Fibroblast of lung (primary cell): ENCODE data around the gene WWP2. TPM values are rescaled to one million over a fixed set of nuclear protein-coding genes. Genes with fewer than 3 reads are reported as not detected.
"Not testable (repeated sequence)": the region's sequence is repeated elsewhere in the genome, so short reads cannot be mapped to it uniquely, and the experiment has no call there.

Experiments
- DNase-seq, 2 donors: peaks; one replicate each; pipeline versions ENCODE4 v3.0.0 to v3.0.0-alpha.2; 2010; ENCODE audit warnings: low read depth in 2 of 2
- H2AFZ ChIP-seq: 2 replicates; pipeline ENCODE4 v1.5.1; 2012; ENCODE audit warnings: low read length, control low read depth, inconsistent platforms
- H3K27ac ChIP-seq: 2 replicates; pipeline ENCODE4 v1.5.1; 2011; ENCODE audit warnings: low read length, control low read depth; ENCODE audit not compliant: insufficient read depth
- H3K27me3 ChIP-seq: 2 replicates; pipeline ENCODE4 v1.5.1; 2011; ENCODE audit warnings: mild to moderate bottlenecking, low read length; ENCODE audit not compliant: control insufficient read depth, insufficient read depth
- H3K36me3 ChIP-seq: 2 replicates; pipeline ENCODE4 v1.5.1; 2011; ENCODE audit warnings: low read length; ENCODE audit not compliant: control insufficient read depth, insufficient read depth
- H3K4me1 ChIP-seq: 2 replicates; pipeline ENCODE4 v1.5.1; 2011; ENCODE audit warnings: low read length; ENCODE audit not compliant: control insufficient read depth, insufficient read depth; ENCODE audit errors: extremely low read depth
- H3K4me2 ChIP-seq: 2 replicates; pipeline ENCODE4 v1.5.1; 2011; ENCODE audit warnings: low read length, control low read depth; ENCODE audit not compliant: insufficient read depth; ENCODE audit errors: extremely low read depth
- H3K4me3 ChIP-seq, 4 experiments: fragments of 200-600 bp in 1 of 4; sonication (generic) in 1 of 4; replicated peaks in 1 of 4; 2 replicates each; pipeline ENCODE4 v1.5.1; 2011 to 2016; ENCODE audit warnings: low read length in 4 of 4, low read depth in 3 of 4, mild to moderate bottlenecking in 3 of 4, control low read depth in 2 of 4, inconsistent platforms in 1 of 4, mixed read lengths in 1 of 4; ENCODE audit not compliant: insufficient read depth in 1 of 4; ENCODE audit errors: control extremely low read depth in 1 of 4
- H3K79me2 ChIP-seq: 2 replicates; pipeline ENCODE4 v1.5.1; 2012; ENCODE audit warnings: mild to moderate bottlenecking, low read length, inconsistent platforms; ENCODE audit not compliant: control insufficient read depth, insufficient read depth
- H3K9ac ChIP-seq: 2 replicates; pipeline ENCODE4 v1.5.1; 2011; ENCODE audit warnings: mild to moderate bottlenecking, low read length, control low read depth; ENCODE audit not compliant: insufficient read depth
- H3K9me3 ChIP-seq: 2 replicates; pipeline ENCODE4 v1.5.1; 2012; ENCODE audit warnings: low read depth, low read length; ENCODE audit not compliant: control insufficient read depth, insufficient read depth
- H4K20me1 ChIP-seq: 2 replicates; pipeline ENCODE4 v1.5.1; 2011; ENCODE audit warnings: low read length; ENCODE audit not compliant: control insufficient read depth, insufficient read depth; ENCODE audit errors: extremely low read depth
- polyA plus RNA-seq, 2 donors: library from polyadenylated mRNA; depleted of rRNA in 1 of 2; stranded (reverse) in 1 of 2; unstranded in 1 of 2; fragments of >200 nt; gene quantifications; 2 replicates each; pipeline ENCODE4 v1.2.1, GENCODE V29; 2011 to 2012; ENCODE audit warnings: missing spikeins in 1 of 2
- total RNA-seq: library from RNA; depleted of rRNA; stranded (reverse); fragments of >200 nt; gene quantifications from 2 replicates; pipeline ENCODE4 v1.2.1, GENCODE V29; 2014

The WWP2 gene
- total and polyA plus RNA-seq, 2 donors (not counting 1 experiment from before 2014, with no cell fraction given): 16.3 to 28.5 TPM

GRCh38 chr16:69950411-69950810, 188.3 kb downstream of the WWP2 start:
- not testable (repeated sequence) for H3K9ac ChIP-seq, H3K79me2 ChIP-seq, H4K20me1 ChIP-seq, H3K4me3 ChIP-seq, H3K9me3 ChIP-seq, H3K4me2 ChIP-seq, H3K36me3 ChIP-seq, H3K27ac ChIP-seq, H3K27me3 ChIP-seq, H3K4me1 ChIP-seq, H2AFZ ChIP-seq, DNase-seq

GRCh38 chr16:69951017-69951671, 189.0 kb downstream of the WWP2 start, which contains the start of gene CLEC18A:
TSS of gene CLEC18A (plus strand) at chr16:69951334. CDS start at chr16:69951367, 33 bp downstream.
- H3K27ac ChIP-seq, H3K4me3 ChIP-seq, H3K79me2 ChIP-seq, H3K9ac ChIP-seq, H3K27me3 ChIP-seq, H3K4me2 ChIP-seq, H3K4me1 ChIP-seq, H3K9me3 ChIP-seq, H3K36me3 ChIP-seq, H4K20me1 ChIP-seq, DNase-seq, H2AFZ ChIP-seq: not testable (repeated sequence)

- not testable (repeated sequence) for H3K36me3 ChIP-seq, H3K4me2 ChIP-seq, H4K20me1 ChIP-seq, H3K9ac ChIP-seq, H3K4me1 ChIP-seq, H3K9me3 ChIP-seq, H3K79me2 ChIP-seq, H2AFZ ChIP-seq, DNase-seq, H3K27me3 ChIP-seq, H3K27ac ChIP-seq, H3K4me3 ChIP-seq
These were observed 189.5 kb downstream of the WWP2 start for GRCh38 chr16:69951672-69952031.

GRCh38 chr16:69952116-69952515, 190.0 kb downstream of the WWP2 start:
- DNase-seq, H3K79me2 ChIP-seq, H3K4me2 ChIP-seq, H2AFZ ChIP-seq, H3K36me3 ChIP-seq, H3K27me3 ChIP-seq, H3K27ac ChIP-seq, H3K9me3 ChIP-seq, H4K20me1 ChIP-seq, H3K4me3 ChIP-seq, H3K4me1 ChIP-seq, H3K9ac ChIP-seq: not testable (repeated sequence)

GRCh38 chr16:69952572-69953355, 190.6 kb downstream of the WWP2 start:
- H3K4me3 ChIP-seq, H3K79me2 ChIP-seq, DNase-seq, H4K20me1 ChIP-seq, H2AFZ ChIP-seq, H3K9ac ChIP-seq, H3K27ac ChIP-seq, H3K27me3 ChIP-seq, H3K36me3 ChIP-seq, H3K9me3 ChIP-seq, H3K4me1 ChIP-seq, H3K4me2 ChIP-seq: not testable (repeated sequence)

GRCh38 chr16:69954241-69954640, 192.1 kb downstream of the WWP2 start:
- DNase-seq: not testable (repeated sequence)

More at GRCh38 chr16:69954241-69954640, 192.1 kb downstream of the WWP2 start:
- not testable (repeated sequence) for H3K27ac ChIP-seq, H2AFZ ChIP-seq, H4K20me1 ChIP-seq, H3K9me3 ChIP-seq, H3K4me1 ChIP-seq, H3K36me3 ChIP-seq, H3K4me3 ChIP-seq, H3K9ac ChIP-seq, H3K4me2 ChIP-seq, H3K27me3 ChIP-seq, H3K79me2 ChIP-seq
